B cell (primary cell): Measurements from ENCODE around the gene RNF220. TPM values are rescaled to one million over a fixed set of nuclear protein-coding genes. Genes with fewer than 3 reads are reported as not detected.

ENCODE experiments used
- ATAC-seq: fragments of 200-7000 bp; cut with Tn5 transposase; one replicate; pipeline ENCODE4 v1.10.0; 2021; ENCODE audit warnings: low read depth, mild to moderate bottlenecking, moderate number of reproducible peaks, moderate library complexity
- CTCF ChIA-PET: fragments of 350-600 bp; sonication (Branson Sonifier 250); formaldehyde crosslinking; loops from one replicate; lab custom pipeline; 2021; ENCODE audit warnings: antibody characterized with exemption, inconsistent platforms; lab: Charles Lee
- POLR2A ChIA-PET: fragments of 350-600 bp; sonication (Branson Sonifier 250); formaldehyde crosslinking; loops from one replicate; lab custom pipeline; 2021; ENCODE audit warnings: antibody characterized with exemption; lab: Charles Lee
- DNase-seq: peaks from one replicate; pipeline ENCODE4 v3.0.0; 2013
- H2AFZ ChIP-seq: 2 replicates; pipeline ENCODE4 v1.6.1; 2012; ENCODE audit warnings: mild to moderate bottlenecking, low read depth, low read length; ENCODE audit not compliant: insufficient read depth, poor library complexity, severe bottlenecking
- H3K27ac ChIP-seq, 2 donors: 1 replicate in 1 of 2; 2 replicates in 1 of 2; pipeline ENCODE4 v1.5.1; 2012 to 2013; ENCODE audit warnings: low read length in 2 of 2, mild to moderate bottlenecking in 2 of 2, moderate library complexity in 1 of 2
- H3K27me3 ChIP-seq, 4 experiments: fragments of 200-600 bp in 1 of 4; sonication (generic) in 1 of 4; replicated peaks in 1 of 4; 1 replicate in 2 of 4; 2 replicates in 2 of 4; pipeline versions ENCODE4 v1.6.1 to v1.7.0; 2013 to 2016; ENCODE audit warnings: low read length in 3 of 4, mild to moderate bottlenecking in 2 of 4, mixed read lengths in 1 of 4, moderate library complexity in 1 of 4; ENCODE audit not compliant: insufficient read depth in 4 of 4, control insufficient read depth in 3 of 4; ENCODE audit errors: control extremely low read depth in 1 of 4
- H3K36me3 ChIP-seq, 2 experiments: replicated peaks in 1 of 2; 1 replicate in 1 of 2; 2 replicates in 1 of 2; pipeline versions ENCODE4 v1.6.1 to v1.7.1; 2013; ENCODE audit warnings: low read length in 1 of 2; ENCODE audit not compliant: insufficient read depth in 2 of 2, control insufficient read depth in 1 of 2; ENCODE audit errors: control extremely low read depth in 1 of 2, extremely low read depth in 1 of 2
- H3K4me1 ChIP-seq, 2 donors: fragments of 200-600 bp in 1 of 2; sonication (generic) in 1 of 2; 1 replicate in 1 of 2; 2 replicates in 1 of 2; pipeline versions ENCODE4 v1.5.1 to v1.6.1; 2013 to 2017; ENCODE audit warnings: low read length in 2 of 2; ENCODE audit not compliant: control insufficient read depth in 2 of 2, insufficient read depth in 2 of 2
- H3K4me2 ChIP-seq: replicated peaks from 2 replicates; pipeline ENCODE3; 2012; ENCODE audit warnings: mild to moderate bottlenecking, low read depth, low read length; ENCODE audit not compliant: poor library complexity, severe bottlenecking
- H3K4me3 ChIP-seq, 5 experiments: fragments of 200-600 bp in 1 of 5; sonication (generic) in 1 of 5; 1 replicate in 3 of 5; 2 replicates in 2 of 5; pipeline versions ENCODE4 v1.5.1 to v1.7.0; 2011 to 2016; ENCODE audit warnings: low read length in 4 of 5, mild to moderate bottlenecking in 4 of 5, low read depth in 2 of 5, control low read depth in 1 of 5, moderate library complexity in 1 of 5; ENCODE audit not compliant: insufficient read depth in 1 of 5; ENCODE audit errors: control extremely low read depth in 1 of 5, extremely low read depth in 1 of 5
- H3K79me2 ChIP-seq: fragments of 200-600 bp; sonication (generic); one replicate; pipeline ENCODE4 v1.6.0; 2016; ENCODE audit warnings: low read length; ENCODE audit not compliant: control insufficient read depth, insufficient read depth
- H3K9ac ChIP-seq: fragments of 200-600 bp; sonication (generic); 2 replicates; pipeline ENCODE4 v1.6.1; 2017; ENCODE audit warnings: mild to moderate bottlenecking, low read length, moderate library complexity
- H3K9me3 ChIP-seq, 3 donors: one replicate each; pipeline versions ENCODE4 v1.6.1 to v1.7.1; 2013; ENCODE audit warnings: low read length in 2 of 3; ENCODE audit not compliant: control insufficient read depth in 2 of 3, insufficient read depth in 1 of 3; ENCODE audit errors: control extremely low read depth in 1 of 3
- H4K20me1 ChIP-seq: 2 replicates; pipeline ENCODE4 v1.6.0; 2012; ENCODE audit warnings: mild to moderate bottlenecking, low read length; ENCODE audit not compliant: insufficient read depth, control insufficient read depth, poor library complexity, severe bottlenecking
- H3K27ac Mint-ChIP-seq: one replicate; pipeline ENCODE4 v1.8.0; 2021; ENCODE audit warnings: mixed read lengths
- H3K27me3 Mint-ChIP-seq: one replicate; pipeline ENCODE4 v1.8.0; 2021; ENCODE audit warnings: mixed read lengths
- H3K4me1 Mint-ChIP-seq: one replicate; pipeline ENCODE4 v1.8.0; 2021; ENCODE audit warnings: mixed read lengths
- H3K4me3 Mint-ChIP-seq: one replicate; pipeline ENCODE4 v1.8.0; 2021; ENCODE audit warnings: mixed read lengths
- H3K9me3 Mint-ChIP-seq: one replicate; pipeline ENCODE4 v1.8.0; 2022; ENCODE audit warnings: mixed read lengths; ENCODE audit not compliant: insufficient read depth
- CTCF ChIP-seq: fragments of 200-600 bp; IDR thresholded peaks from one replicate; pipeline ENCODE4 v1.8.0; 2022; ENCODE audit warnings: antibody characterized with exemption, mild to moderate bottlenecking
- EZH2 ChIP-seq: IDR thresholded peaks from 2 replicates; pipeline ENCODE4 v1.6.1; 2012; ENCODE audit warnings: borderline replicate concordance, low read depth, mild to moderate bottlenecking, moderate library complexity, low read length; ENCODE audit not compliant: insufficient read depth, poor library complexity, severe bottlenecking
- WGBS: methylation state at CpG from one replicate; pipeline ENCODE4 v1.1.5; 2013; ENCODE audit warnings: missing lambda C conversion rate; ENCODE audit not compliant: insufficient coverage; 5-methylcytosine and 5-hydroxymethylcytosine counted together
- intact Hi-C: fragments of 100-400 bp; cut with micrococcal nuclease; formaldehyde crosslinking; loops from one replicate; pipeline ENCODE4 v1.10.0; 2022
- polyA plus RNA-seq: library from polyadenylated mRNA; depleted of rRNA; stranded (reverse); fragments of >200 nt; gene quantifications from 2 replicates; pipeline ENCODE4 v1.2.3, GENCODE V29; 2012
- total RNA-seq, 2 donors: library from RNA; stranded (reverse); fragments of 120-200 nt in 1 of 2; gene quantifications; 1 replicate in 1 of 2; 2 replicates in 1 of 2; pipeline versions ENCODE4 v1.2.3 to v1.2.4, GENCODE V29; 2013 to 2022

Gene RNF220
- total and polyA plus RNA-seq, 2 donors (not counting 1 experiment from before 2014, with no cell fraction given), result 115 to 141 TPM

- no peak for DNase-seq
- Histone ChIP-seq H3K9ac (no peak overlapping the region), H3K4me2 (no peak overlapping the region), H3K4me1 (peaks cover 13 to 14% of the 10 kb centered on the region in 2 donors), H3K79me2 (peaks cover 14% of the 10 kb centered on the region), H3K9me3 (no peaks in the 10 kb centered on the region), H3K36me3 (peaks cover 9 to 93% of the 10 kb centered on the region in 2 experiments), H2AFZ (no peak overlapping the region), H4K20me1 (peaks cover 69% of the 10 kb centered on the region), H3K27ac (no peak overlapping the region), H3K4me3 (no peak overlapping the region), H3K27me3 (no peaks in the 10 kb centered on the region)
- POLR2A ChIA-PET, result no interaction called here
- WGBS, result 90% methylated on average over 13 of the region's 13 CpGs
- CTCF ChIA-PET, result interaction anchor here (1.1 to 1.4 kb wide), 3 partner anchors 11 to 19 kb away, joined by 3 to 9 read pairs (median 3); no protein-coding TSS in a partner anchor
- intact Hi-C loops, result no loop called here
- no peak for TF ChIP-seq EZH2
- TF ChIP-seq CTCF, result no peak
- no peaks in the 10 kb centered on the region for H3K9me3 Mint-ChIP-seq
- H3K27ac Mint-ChIP-seq, result peak overlapping the region; percentile 26
- no peak for ATAC-seq
- H3K27me3 Mint-ChIP-seq, result no peaks in the 10 kb centered on the region
- H3K4me3 Mint-ChIP-seq, result no peak overlapping the region
- H3K4me1 Mint-ChIP-seq, result peaks cover 30% of the 10 kb centered on the region
These were observed 231.9 kb downstream of the RNF220 start for GRCh38 chr1:44636688-44637598.
